NCI-H82 treated with DMSO at 0.1 percent for 48 hours (cell line): ENCODE measurements around the gene MPP7.

Source experiments
- DNase-seq: peaks from one replicate; lab custom pipeline; 2025; ENCODE audit not compliant: unreplicated experiment; lab: John Stamatoyannopoulos, UW

The MPP7 gene

DNA sequence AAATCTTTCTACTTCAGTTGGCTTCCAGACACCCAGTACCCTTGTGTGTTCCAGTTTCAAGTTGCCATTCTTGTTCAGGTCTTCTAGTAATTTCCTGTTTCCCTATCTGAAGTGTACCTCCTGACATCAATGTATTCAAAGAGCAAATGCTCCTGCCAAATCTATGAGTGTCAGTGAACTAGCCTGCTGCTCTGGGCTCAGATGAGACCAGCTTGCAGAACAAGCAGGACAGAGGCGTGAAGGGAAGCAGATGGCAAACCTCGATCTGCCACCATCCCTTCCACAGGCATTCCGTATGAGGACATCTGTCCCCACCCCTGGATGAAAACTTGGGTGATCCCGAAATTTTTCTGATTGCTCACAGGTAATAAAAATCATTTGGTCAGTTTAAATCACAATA, 4.4 kb upstream of the MPP7 start:
- DNase-seq, result no peak

DNA sequence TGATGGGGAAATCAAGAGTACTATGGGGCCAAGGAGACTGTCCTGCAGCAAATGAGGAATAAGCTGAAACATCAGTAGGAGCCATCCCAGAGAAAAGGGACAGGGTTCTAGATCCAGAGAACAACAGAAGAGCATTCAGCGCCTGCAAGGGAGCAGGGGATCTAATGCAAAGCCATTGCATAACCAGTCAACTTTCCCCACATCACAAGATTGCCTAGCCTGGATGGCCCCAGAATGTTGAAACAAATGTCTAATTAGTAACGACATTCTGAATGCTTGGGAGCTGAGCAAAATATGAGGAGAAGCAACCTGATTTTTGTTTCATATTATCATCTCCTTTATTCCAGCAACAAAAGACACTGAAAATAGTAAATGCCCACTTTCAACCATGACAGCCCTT, 2.7 kb upstream of the MPP7 start:
- no peak for DNase-seq

DNA sequence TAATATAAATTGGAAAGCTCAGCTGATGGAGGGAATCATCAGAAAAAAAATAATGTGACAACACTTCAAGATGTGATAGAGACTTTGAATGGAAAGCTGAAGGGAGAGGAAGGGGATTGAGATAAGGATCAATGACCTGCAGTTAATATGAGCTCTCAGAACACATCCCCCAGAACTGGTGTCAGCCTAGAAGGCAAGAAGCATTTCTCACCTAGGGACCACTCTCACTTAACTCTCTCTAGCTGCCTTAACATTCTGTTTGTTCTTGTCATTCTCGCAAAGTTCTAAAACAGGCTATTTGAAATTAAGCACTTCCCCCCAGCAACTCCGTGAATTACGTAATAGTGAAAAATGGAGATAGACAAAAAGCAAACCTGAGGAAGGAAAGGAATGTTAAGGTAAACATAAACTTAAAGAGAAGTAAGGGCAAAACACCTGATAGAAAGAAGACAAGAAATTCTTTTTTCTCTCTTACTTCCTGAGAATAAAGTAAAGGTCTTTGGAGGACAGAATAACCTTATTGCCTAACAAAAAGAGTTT, 1.2 kb upstream of the MPP7 start:
- no peak for DNase-seq

DNA sequence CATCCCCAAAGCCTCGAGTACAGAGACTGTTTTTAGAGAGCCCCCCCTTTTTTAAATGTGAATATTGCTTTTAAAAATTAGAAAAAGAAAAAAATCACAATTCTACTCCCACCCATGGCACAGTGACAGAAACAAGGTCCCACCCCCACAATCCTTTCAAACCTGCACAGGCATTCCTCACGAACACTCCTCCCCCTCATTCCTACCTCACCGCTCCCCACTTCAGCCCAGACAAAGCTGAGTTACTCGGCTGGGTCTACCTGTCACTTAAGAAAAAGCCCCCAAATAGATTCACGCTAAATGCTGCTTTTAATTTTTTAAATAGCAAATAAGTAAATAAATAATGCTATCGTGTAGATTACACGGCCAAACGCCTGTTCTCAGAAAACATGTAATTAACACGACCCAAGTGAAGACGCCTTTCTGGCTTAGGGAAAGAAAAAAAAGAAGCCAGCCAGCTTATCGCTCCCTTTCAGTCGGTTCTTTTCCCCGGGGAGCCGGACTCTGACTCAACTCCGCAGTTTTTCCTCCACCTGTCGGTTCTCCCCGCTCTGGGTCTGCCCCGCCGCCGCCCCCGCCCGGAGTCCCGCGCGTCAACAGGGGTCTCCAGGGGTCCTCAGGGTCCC, 739 bp downstream of the MPP7 start:
- no peak for DNase-seq

DNA sequence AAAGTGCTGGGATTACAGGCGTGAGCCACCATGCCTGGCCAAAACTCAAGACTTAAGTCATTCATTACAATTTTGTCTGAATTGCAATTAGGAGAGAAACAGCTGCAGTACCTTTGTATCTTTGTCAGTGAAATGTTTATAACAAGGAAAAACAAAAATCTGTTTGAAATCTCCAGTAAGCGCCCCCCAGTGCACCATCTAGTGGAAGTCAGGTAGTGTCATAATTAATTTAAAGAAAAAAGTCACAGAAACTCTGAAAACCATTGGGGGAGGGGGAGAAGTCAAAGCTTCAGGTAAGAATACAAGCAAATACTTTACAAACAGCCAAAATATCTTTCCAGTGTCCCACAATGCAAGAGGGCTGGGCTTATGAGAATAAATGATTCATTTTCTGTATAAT, 2.8 kb downstream of the MPP7 start:
- DNase-seq, result no peak

DNA sequence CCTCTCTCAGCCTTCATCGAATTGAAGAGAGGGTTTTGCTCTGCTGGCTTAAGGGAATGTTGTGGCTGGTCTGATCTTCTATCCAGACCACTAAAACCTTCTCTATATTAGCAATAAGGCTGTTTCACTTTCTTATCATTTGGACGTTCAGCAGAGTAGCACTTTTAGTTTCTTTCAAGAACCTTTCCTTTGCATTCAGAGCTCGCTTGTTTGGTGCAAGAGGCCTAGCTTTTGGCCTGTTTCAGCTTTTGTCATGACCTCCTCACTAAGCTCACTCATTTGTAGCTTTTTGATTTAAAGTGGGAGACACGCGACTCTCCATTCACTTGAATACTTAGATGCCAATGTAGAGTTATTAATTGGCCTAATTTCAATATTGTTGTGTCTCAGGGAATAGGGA, 3.9 kb downstream of the MPP7 start:
- DNase-seq, result no peak

DNA sequence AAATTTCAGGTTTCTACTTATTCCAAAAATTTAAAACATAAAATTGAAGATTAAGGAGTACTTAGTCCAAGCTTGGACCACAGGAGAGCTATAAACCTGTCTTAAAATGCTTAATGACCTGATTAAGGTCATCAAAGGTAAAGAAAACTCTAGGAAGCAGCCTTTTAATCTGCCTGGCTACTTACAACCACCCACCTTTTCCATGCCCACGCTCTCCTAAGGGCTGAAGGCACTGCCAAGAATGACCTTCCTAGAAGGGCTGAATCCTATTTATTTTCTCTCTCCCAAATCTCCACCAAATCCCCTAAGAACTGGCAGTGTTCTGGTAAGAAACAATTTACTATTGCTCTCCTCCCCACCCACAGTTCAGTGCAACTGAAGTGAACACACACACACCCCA, 6.8 kb downstream of the MPP7 start:
- DNase-seq, result peak; percentile 26

DNA sequence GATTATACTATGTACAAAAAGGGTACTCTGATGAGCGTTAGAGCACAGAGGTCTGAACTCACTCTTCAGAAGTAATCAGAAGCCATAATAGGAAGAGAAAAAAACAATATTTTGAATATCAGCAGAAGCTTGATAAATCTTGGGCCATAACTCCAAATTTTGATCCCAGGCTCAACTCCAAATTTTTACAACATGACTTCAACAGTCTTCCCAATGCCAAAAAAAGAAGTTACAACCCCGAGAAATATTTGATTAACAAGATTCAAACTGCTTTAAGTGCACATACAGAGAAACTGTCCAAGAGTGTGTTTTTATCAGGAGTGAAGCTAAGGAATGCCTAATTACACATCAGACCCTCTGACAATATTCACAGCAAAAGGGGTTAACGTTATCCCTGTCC, 7.5 kb downstream of the MPP7 start:
- DNase-seq, result no peak

DNA sequence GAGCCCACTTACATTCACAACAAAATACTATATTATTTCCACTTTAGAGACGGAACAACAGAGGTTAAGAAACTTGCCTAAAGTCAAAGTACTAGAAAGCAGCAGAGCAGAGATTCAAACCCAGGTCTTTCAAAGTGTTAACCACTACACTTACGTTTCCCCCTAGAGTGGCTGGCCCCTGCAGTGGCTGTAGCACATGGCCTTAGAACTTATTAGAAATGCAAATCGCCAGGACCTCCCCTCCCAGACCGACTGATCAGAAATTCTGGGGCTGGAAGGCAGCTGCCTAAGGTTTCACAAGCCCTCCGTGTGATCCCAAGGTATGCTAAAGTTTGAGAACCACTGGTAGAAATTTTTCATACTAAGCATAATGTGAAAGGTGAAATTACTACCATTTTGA, 8.1 kb downstream of the MPP7 start:
- DNase-seq, result no peak

DNA sequence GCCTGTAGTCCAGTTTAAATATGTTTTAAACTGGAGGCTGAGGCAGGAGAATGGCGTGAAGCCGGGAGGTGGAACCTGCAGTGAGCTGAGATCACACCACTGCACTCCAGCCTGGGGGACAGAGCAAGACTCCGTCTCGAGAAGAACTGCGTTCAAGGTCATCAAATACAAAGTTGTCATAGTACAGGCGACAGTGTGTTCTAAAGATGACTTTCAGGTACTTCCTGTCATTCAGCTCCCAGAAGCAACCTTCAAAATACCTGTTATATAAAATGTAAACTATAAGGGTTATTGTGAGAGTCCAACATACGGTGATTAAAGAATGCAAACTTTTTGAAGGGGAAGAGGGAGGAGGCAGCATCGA, 8.7 kb downstream of the MPP7 start:
- DNase-seq, result no peak

DNA sequence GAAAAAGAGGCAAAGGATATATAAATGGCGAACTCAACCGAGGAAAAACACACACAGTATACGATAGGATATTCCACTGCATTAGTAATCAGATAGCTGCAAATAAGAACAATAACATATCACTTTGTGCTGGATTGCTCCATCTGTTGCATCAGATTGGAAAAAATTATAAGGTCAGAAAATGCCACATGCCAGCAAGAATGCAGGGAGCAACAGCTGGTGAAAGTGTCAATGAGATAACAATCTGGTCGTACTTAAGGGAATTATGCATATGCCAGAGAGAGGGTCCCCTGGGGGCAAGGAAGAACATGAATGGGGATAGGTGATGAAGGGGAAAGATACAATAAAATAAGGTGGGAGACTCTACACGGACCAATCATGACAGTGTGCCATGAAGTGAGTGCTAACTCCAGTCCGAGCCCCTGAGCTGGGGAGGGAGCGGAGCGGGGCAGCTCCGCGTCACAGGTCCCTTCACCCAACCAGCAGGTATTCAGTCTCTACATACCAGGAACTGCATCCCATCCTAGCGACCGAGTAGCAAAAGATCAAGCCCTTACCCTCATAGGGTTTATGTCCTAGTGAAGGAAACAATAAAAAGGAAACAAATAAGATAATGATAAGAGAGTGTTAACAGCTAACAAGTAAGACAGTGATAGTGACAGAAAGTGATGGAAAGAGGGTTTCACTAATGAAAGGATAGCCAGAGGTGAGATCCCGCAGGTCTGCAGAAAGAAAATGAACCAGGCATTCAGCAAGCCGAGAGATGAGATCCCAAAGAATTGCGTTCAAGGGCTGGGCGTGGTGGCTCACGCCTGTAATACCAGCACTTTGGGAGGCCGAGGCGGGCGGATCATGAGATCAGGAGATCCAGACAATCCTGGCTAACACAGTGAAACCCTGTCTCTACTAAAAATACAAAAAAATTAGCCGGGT, 9.4 kb downstream of the MPP7 start:
- DNase-seq, result peak; percentile 87

DNA sequence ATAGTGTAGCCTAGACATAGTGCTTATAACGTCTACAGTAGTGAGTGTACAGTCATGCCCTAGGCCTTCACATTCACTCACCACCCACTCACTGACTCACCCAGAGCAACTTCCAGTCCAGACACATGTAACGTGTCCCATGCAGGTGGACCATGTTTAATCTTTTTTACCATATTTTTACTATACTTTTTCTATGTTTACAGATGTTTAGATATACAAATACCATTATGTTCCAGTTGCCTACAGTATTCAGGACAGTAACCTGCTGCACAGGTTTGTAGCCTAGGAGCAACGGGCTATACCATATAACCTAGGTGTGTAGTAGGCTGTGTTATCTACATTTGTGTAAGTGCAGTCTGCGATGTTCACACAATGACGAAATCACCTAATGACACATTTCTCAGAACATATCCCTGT, 11.0 kb downstream of the MPP7 start:
- DNase-seq, result no peak

DNA sequence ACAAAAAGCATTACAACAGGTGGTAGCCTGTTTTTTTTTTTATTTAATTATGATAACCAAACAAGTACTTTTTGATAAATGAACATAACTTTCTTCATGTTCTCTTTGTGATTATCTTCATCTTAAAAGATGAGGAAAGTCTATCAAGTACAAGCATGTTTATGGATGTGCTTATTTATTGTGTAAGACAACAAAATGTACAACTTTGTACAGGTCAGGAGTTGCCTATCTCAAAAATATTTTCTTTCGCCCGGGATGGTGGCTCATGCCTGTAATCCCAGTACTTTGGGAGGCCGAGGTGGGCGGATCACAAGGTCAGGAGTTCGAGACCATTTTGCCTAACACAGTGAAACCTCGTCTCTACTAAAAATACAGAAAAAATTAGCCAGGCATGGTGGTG, 17.0 kb downstream of the MPP7 start:
- no peak for DNase-seq

DNA sequence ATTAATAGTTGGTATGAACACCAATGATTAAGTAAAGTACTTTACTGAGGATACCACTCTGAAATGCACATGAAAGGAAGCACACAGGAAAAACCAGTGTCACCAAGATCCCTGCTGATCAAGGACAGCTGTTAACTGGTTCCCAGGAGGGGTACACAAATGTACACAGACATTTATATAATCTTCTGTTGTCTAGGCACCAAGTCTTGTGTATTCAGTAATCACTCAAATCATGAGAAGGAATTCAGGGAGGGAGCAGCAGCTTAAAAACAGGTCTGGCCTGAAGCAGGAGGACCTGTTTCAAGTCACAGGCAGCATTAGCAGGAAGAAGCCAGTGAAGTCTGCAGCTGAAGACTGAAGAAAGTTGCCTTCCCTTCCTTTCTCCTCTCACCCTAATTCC, 18.7 kb downstream of the MPP7 start:
- no peak for DNase-seq

DNA sequence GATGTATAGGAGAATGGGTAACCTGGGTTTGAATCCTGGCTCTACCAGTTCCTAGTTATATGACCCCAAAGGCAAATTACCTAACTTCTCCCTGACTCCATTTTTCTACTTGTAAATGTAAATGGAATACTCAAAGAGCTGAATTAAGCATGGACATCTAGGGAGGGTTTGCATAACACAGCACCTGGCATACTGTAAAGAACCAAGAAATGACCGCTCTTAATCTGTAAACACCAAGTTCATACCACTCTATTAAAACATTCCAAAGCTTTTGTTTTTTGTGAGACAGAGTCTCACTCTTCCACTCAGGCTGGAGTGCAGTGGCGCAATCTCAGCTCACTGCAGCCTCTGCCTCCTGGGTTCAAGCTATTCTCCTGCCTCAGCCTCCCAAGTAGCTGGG, 19.6 kb downstream of the MPP7 start:
- DNase-seq, result no peak

DNA sequence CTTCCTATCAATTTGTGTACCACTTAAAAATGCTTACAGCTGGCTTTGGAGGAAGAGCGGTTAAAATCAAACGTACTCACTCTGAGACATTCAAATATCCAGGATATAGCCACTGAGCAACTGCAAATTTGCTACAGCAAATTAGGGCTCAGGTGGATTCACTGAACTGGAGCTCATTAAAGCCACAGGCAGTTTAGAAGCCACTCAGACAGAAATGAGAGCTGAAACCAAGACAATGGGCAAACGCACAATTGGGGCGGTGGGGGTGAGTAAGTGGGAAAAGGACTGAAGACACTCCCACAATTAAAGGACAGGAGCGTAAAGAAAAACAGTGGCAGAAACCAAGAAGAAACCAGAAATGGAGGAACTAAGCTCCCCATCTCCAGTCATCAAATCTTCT, 20.5 kb downstream of the MPP7 start:
- no peak for DNase-seq

DNA sequence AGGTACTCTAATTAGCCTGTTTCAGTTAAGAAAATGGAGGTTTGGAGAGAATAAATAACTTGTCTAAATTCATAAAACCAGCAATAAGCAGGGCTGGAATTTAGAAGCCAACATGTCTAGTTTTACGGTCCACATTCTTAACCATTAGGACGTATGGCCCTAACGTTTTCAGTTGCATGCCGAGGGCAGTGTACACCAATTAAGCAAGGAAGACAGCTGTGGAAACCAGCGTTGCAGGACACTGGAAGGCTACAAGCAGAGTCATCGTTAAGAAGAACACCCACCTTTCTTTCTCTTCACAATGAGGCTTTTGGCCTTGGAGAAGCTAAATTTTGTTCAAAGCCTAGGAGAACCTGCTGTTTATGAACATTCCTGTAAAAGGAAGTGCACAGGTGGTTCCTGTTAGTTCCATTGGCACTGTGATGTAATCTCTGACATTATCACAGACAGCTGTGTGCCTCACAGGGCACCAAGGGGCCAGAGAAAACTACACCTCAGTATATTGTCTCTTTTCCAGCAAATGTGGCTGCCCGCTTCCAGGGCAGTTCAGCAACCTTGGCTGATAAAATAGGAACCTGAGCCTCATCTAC, 21.0 kb downstream of the MPP7 start:
- no peak for DNase-seq

DNA sequence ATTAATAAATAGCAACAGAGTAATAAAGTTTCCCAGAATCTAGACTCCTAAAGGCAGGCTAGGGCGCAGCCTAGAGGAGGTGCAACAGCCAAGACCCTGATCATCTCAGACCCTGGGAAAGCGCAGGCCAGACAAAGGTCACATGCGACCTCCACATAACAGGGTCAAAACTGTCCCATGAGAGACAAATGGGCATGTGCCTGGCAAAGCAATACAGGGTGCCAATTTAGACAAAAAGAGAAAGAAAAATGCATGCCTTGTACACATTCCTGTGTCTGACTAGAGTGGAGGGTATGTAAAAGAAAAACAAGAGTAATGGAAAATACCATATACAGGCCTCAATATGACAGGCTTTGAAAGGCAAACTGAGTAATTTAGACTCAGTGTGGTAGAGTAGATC, 22.2 kb downstream of the MPP7 start:
- DNase-seq, result no peak

DNA sequence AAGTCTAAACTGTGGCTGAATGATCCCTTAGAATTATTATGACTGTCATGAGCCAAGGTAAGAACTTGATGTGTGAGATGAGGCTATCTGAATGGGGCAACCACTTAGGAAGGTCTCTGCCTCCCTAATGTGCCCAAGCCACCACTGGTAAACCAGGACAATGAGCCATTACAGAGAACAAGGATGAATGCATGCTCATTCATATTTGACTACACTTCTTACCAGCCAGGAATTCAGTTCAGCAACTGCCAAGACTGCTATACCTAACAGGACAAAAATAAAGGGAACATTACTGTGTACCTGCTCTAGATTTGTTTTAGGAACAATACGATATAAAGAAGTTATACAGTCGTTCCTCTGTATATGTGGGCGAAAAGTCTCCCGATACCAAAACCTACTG, 23.0 kb downstream of the MPP7 start:
- no peak for DNase-seq

DNA sequence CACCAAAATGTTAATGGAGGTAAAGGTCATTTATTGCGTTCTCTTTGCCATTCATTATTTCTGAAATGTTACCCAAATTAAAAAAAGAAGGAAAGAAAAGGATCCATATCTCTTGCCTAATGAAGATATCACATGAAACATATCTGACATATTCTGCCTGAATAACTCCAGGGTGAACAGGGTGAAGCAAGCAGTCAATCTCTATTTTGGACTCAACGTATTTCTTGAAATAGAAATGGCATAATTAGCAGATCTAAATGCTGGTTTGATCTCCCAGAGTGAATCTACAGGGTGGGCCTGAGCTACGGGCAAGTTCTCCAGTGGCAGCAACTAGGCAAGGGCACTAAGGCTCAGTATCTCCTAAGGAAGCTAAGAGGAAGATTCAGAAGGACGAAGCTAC, 24.0 kb downstream of the MPP7 start:
- no peak for DNase-seq

DNA sequence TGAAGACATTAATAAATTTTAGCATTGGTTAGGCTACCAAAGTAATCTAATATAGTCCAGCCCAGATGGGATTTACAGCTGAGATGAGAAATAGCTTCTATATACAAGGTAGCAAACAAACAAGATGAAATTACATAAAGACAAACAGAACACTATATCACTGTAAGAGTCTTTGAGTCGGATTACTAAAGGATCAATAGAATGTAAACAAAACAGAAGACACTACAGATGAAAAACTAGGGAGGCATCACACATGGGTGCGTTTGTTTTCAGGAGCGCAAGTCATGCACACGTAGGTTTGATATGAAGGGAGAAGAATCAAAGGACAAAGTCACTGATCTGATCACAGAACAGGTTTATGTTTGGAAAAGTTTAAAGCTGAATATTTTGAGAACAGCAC, 26.5 kb downstream of the MPP7 start:
- peak; percentile 98 for DNase-seq

DNA sequence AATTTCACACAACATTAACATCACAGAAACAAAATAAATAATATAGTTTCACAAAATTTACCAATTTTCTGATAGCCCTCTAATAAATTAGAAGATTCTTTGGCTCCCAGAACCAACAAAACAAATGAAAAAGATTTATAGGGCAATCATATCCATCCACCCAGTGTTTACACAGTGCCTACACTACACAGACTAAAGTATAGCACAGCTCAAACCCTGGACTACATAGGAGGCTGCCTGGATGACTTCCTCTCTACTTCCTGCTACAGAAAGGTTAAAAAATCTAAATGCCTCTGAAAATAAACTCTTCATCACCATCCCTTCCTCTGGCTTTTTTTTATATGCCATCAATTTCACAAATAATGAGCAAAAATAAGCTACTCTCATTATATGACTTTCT, 28.4 kb downstream of the MPP7 start:
- DNase-seq, result no peak
